Trophoblast cell (in vitro differentiated cells and primary cell): ENCODE results near the gene HMCES.

Experiments used
- DNase-seq, 2 donors: peaks; one replicate each; pipeline ENCODE4 v3.0.0-alpha.2; 2016
- H2AFZ ChIP-seq: 2 replicates; pipeline ENCODE4 v1.6.1; 2013; ENCODE audit warnings: low read length, moderate library complexity, mild to moderate bottlenecking; ENCODE audit not compliant: insufficient read depth, poor library complexity
- H2AK5ac ChIP-seq: 2 replicates; pipeline ENCODE4 v1.6.1; 2013; ENCODE audit warnings: mild to moderate bottlenecking, low read length
- H2BK120ac ChIP-seq: 2 replicates; pipeline ENCODE4 v1.6.1; 2013; ENCODE audit warnings: low read length, mild to moderate bottlenecking, moderate library complexity; ENCODE audit not compliant: insufficient read depth, poor library complexity
- H2BK12ac ChIP-seq: 2 replicates; pipeline ENCODE4 v1.6.1; 2013; ENCODE audit warnings: mild to moderate bottlenecking, low read length, moderate library complexity
- H2BK5ac ChIP-seq: 2 replicates; pipeline ENCODE4 v1.6.1; 2013; ENCODE audit warnings: low read length, low read depth, moderate library complexity, mild to moderate bottlenecking; ENCODE audit not compliant: poor library complexity
- H3K14ac ChIP-seq: 2 replicates; pipeline ENCODE4 v1.6.1; 2013; ENCODE audit warnings: mild to moderate bottlenecking, low read length
- H3K18ac ChIP-seq: 2 replicates; pipeline ENCODE4 v1.6.1; 2013; ENCODE audit warnings: mild to moderate bottlenecking, low read length
- H3K23ac ChIP-seq: 2 replicates; pipeline ENCODE4 v1.6.1; 2013; ENCODE audit warnings: low read length
- H3K27ac ChIP-seq: 2 replicates; pipeline ENCODE4 v1.5.1; 2013; ENCODE audit warnings: low read depth, mild to moderate bottlenecking, inconsistent platforms, low read length, moderate library complexity
- H3K27me3 ChIP-seq: 2 replicates; pipeline ENCODE4 v1.6.1; 2013; ENCODE audit warnings: inconsistent platforms, mild to moderate bottlenecking, low read length, moderate library complexity; ENCODE audit not compliant: insufficient read depth
- H3K36me3 ChIP-seq, 2 experiments: 1 replicate in 1 of 2; 2 replicates in 1 of 2; pipeline ENCODE4 v1.6.1; 2013; ENCODE audit warnings: low read length in 2 of 2, mild to moderate bottlenecking in 2 of 2, moderate library complexity in 1 of 2; ENCODE audit not compliant: insufficient read depth in 2 of 2, control insufficient read depth in 1 of 2
- H3K4ac ChIP-seq: 2 replicates; pipeline ENCODE4 v1.6.1; 2013; ENCODE audit warnings: low read depth, mild to moderate bottlenecking, low read length, moderate library complexity
- H3K4me1 ChIP-seq, 2 experiments: 1 replicate in 1 of 2; 2 replicates in 1 of 2; pipeline ENCODE4 v1.6.1; 2013; ENCODE audit warnings: low read length in 2 of 2, mild to moderate bottlenecking in 2 of 2, moderate library complexity in 1 of 2; ENCODE audit not compliant: insufficient read depth in 2 of 2, control insufficient read depth in 1 of 2
- H3K4me2 ChIP-seq: 2 replicates; pipeline ENCODE4 v1.6.1; 2013; ENCODE audit warnings: inconsistent platforms, mild to moderate bottlenecking, low read length, moderate library complexity
- H3K4me3 ChIP-seq: 2 replicates; pipeline ENCODE4 v1.5.1; 2013; ENCODE audit warnings: mild to moderate bottlenecking, low read depth, low read length, inconsistent platforms
- H3K79me1 ChIP-seq: one replicate; pipeline ENCODE4 v1.6.1; 2013; ENCODE audit warnings: low read length
- H3K79me2 ChIP-seq: 2 replicates; pipeline ENCODE4 v1.6.1; 2013; ENCODE audit warnings: low read length, mild to moderate bottlenecking; ENCODE audit not compliant: control insufficient read depth, insufficient read depth, poor library complexity
- H3K9ac ChIP-seq: 2 replicates; pipeline ENCODE4 v1.6.1; 2013; ENCODE audit warnings: mild to moderate bottlenecking, low read length
- H3K9me3 ChIP-seq: 2 replicates; pipeline ENCODE4 v1.6.1; 2013; ENCODE audit warnings: low read depth, mild to moderate bottlenecking, control low read depth, inconsistent platforms, low read length; ENCODE audit not compliant: insufficient read depth
- H4K12ac ChIP-seq: 2 replicates; pipeline ENCODE4 v1.6.1; 2013; ENCODE audit warnings: low read depth, mild to moderate bottlenecking, low read length, moderate library complexity
- H4K8ac ChIP-seq: 2 replicates; pipeline ENCODE4 v1.6.1; 2013; ENCODE audit warnings: low read depth, mild to moderate bottlenecking, low read length, moderate library complexity
- H4K91ac ChIP-seq: one replicate; pipeline ENCODE4 v1.6.1; 2013; ENCODE audit warnings: low read depth, mild to moderate bottlenecking, low read length, moderate library complexity
- WGBS: extraction: QIAGEN DNeasy Blood & Tissue Kit; methylation state at CpG from one replicate; pipeline ENCODE4 v1.1.7; 2013; ENCODE audit warnings: missing lambda C conversion rate; ENCODE audit not compliant: insufficient read length, insufficient coverage; ENCODE audit errors: extremely low coverage; 5-methylcytosine and 5-hydroxymethylcytosine counted together

HMCES gene

DNA sequence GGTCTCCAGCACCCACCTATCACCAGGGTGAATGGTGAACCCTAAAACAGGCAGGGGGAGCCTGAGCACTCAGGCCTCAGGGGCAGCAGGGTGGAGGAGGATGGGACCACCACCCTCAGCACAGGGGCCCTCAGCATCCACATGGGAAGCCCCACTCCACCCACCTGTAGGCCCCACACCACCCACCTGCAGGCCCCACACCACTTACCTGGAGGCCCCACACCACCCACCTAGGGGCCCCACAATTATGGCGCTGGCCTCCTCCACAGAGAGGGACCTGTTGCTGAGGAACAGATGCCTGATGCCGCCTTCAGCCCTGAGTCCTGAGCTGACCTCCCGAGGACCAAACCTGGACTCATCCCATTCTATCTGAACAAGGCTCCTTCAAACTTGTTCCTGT is 46.7 kb downstream of the HMCES start:
- no peak overlapping the region for H2BK5ac ChIP-seq
- peaks cover 1% of the 10 kb centered on the region for H3K9me3 ChIP-seq
- H3K36me3 ChIP-seq: peaks cover 0 to 9% of the 10 kb centered on the region in 2 experiments
- no peak overlapping the region for H3K4me3 ChIP-seq
- no peak overlapping the region for H3K23ac ChIP-seq
- H3K79me1 ChIP-seq: no peaks in the 10 kb centered on the region
- H3K4me1 ChIP-seq: peaks cover 0 to 3% of the 10 kb centered on the region in 2 experiments
- H3K4ac ChIP-seq: no peak overlapping the region
- no peak overlapping the region for H3K4me2 ChIP-seq
- H3K9ac ChIP-seq: no peak overlapping the region
- no peak overlapping the region for H2AFZ ChIP-seq
- no peak overlapping the region for H3K18ac ChIP-seq
- H2BK120ac ChIP-seq: no peak overlapping the region
- no peak overlapping the region for H4K91ac ChIP-seq
- no peak overlapping the region for H2BK12ac ChIP-seq
- no CpG with 5 or more reads among the region's 3 CpGs for WGBS
- no peak overlapping the region for H3K27ac ChIP-seq
- no peak overlapping the region for H4K12ac ChIP-seq
- no peaks in the 10 kb centered on the region for H3K79me2 ChIP-seq
- no peak for DNase-seq
- no peak overlapping the region for H2AK5ac ChIP-seq
- H3K14ac ChIP-seq: no peak overlapping the region
- H3K27me3 ChIP-seq: no peaks in the 10 kb centered on the region
- H4K8ac ChIP-seq: no peak overlapping the region

DNA sequence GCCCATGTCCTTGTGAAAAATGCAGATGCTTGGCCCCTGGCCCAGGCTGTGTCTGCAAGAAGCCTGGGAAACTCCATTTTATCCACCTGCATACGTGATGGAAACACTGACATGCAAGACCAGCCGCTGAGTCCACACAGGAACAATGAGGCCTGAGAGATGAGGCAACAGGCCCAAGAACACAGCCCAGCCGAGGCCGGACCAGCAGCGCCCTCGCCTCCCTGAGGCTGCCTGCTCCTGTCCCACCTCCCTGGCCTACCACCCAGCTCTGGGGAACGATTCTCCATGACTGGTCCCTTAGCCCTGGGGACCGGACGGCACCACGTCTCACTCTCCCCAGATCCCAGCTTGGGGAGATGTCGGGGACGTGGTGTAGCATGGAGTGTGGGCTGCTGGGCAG is 47.5 kb downstream of the HMCES start:
- Histone ChIP-seq H3K18ac (no peak overlapping the region), H3K79me1 (no peaks in the 10 kb centered on the region), H3K9ac (no peak overlapping the region), H2AK5ac (no peak overlapping the region), H3K4me3 (no peak overlapping the region), H4K91ac (no peak overlapping the region), H4K12ac (no peak overlapping the region), H3K36me3 (peaks cover 0 to 3% of the 10 kb centered on the region in 2 experiments), H3K23ac (no peak overlapping the region), H2BK5ac (no peak overlapping the region), H3K27ac (no peak overlapping the region), H4K8ac (no peak overlapping the region), H3K4ac (no peak overlapping the region), H3K4me2 (no peak overlapping the region), H3K79me2 (no peaks in the 10 kb centered on the region), H3K14ac (no peak overlapping the region), H3K27me3 (no peaks in the 10 kb centered on the region), H2BK120ac (no peak overlapping the region), H2AFZ (no peak overlapping the region), H3K4me1 (peaks cover 0 to 3% of the 10 kb centered on the region in 2 experiments), H3K9me3 (peaks cover 1% of the 10 kb centered on the region), H2BK12ac (no peak overlapping the region)
- no CpG with 5 or more reads among the region's 12 CpGs for WGBS
- no peak for DNase-seq

DNA sequence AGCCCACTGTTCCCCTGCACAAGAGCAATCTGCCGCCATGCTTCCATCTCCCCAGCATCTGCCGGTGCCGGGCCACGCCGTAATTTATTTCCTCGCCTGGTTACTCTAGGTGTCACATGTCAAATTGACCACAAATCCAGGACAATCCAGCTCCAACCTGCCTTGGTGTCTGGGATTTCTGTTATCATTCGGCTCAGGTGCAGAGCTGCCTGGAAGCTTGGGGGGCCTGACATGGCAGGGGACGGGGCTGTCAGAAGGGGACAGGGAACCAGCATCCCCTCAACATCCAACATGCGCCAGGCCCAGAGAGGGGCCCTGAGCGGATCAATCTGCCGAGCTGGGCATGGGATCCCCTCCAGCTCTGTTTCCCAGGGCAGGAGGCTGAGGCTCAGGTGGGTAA is 47.9 kb downstream of the HMCES start:
- Histone ChIP-seq H3K79me2 (no peaks in the 10 kb centered on the region), H2BK12ac (no peak overlapping the region), H3K27ac (no peak overlapping the region), H4K91ac (no peak overlapping the region), H4K8ac (no peak overlapping the region), H3K14ac (no peak overlapping the region), H3K4me2 (no peak overlapping the region), H4K12ac (no peak overlapping the region), H3K4me3 (no peak overlapping the region), H2BK5ac (no peak overlapping the region), H3K9ac (no peak overlapping the region), H2AK5ac (no peak overlapping the region), H3K23ac (no peak overlapping the region), H3K9me3 (peaks cover 1% of the 10 kb centered on the region), H3K27me3 (no peaks in the 10 kb centered on the region), H3K18ac (no peak overlapping the region), H3K4ac (no peak overlapping the region), H3K36me3 (no peaks in the 10 kb centered on the region), H2BK120ac (no peak overlapping the region), H3K79me1 (no peaks in the 10 kb centered on the region), H2AFZ (no peak overlapping the region), H3K4me1 (peaks cover 0 to 3% of the 10 kb centered on the region in 2 experiments)
- no CpG with 5 or more reads among the region's 11 CpGs for WGBS
- no peak for DNase-seq

DNA sequence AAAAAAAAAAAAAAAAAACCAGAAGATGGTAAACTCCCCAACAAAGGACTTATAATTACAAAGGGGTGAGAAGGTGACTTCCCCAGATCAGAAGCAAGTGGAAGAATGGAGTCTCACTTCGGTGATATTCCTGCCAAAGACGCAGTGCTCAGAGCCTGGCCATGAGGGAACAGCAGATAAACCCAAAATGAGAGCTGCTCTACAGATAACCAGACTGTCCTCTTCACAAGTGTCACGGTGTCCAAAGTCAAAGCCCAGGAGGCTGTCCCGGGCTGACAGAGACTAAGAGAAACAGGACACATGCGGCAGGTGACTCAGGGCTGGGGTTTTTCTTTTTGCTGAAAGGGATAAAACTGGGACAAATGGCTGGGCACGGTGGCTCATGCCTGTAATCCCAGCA is 48.8 kb downstream of the HMCES start:
- Histone ChIP-seq H3K14ac (no peak overlapping the region), H3K27me3 (no peaks in the 10 kb centered on the region), H2BK12ac (no peak overlapping the region), H2BK120ac (no peak overlapping the region), H3K79me1 (no peaks in the 10 kb centered on the region), H3K23ac (no peak overlapping the region), H3K4me3 (no peak overlapping the region), H3K4me1 (peaks cover 0 to 3% of the 10 kb centered on the region in 2 experiments), H3K27ac (no peak overlapping the region), H3K36me3 (no peaks in the 10 kb centered on the region), H3K79me2 (no peaks in the 10 kb centered on the region), H2AK5ac (no peak overlapping the region), H2BK5ac (no peak overlapping the region), H3K4ac (no peak overlapping the region), H3K9ac (no peak overlapping the region), H3K9me3 (no peaks in the 10 kb centered on the region), H3K18ac (no peak overlapping the region), H3K4me2 (no peak overlapping the region), H4K8ac (no peak overlapping the region), H4K91ac (no peak overlapping the region), H2AFZ (no peak overlapping the region), H4K12ac (no peak overlapping the region)
- WGBS: no CpG with 5 or more reads among the region's 6 CpGs
- no peak for DNase-seq
